IMR-90 (cell line): ENCODE results near the gene PTGER4. TPM values are rescaled to one million over a fixed set of nuclear protein-coding genes. Genes with fewer than 3 reads are reported as not detected.
"Not testable (repeated sequence)": the region's sequence is repeated elsewhere in the genome, so short reads cannot be mapped to it uniquely, and the experiment has no call there.

Source experiments
- ATAC-seq: fragments of 200-7000 bp; cut with Tn5 transposase; 2 replicates; pipeline ENCODE4 v1.9.1; 2020; ENCODE audit warnings: low read depth, mild to moderate bottlenecking, moderate library complexity
- BruUV-seq: library from RNA; stranded (reverse); fragments of 400-500 nt; replicated peaks from 2 replicates; lab custom pipeline; 2021; lab: Mats Ljungman, UMichigan
- CTCF ChIA-PET: fragments of 300-600 bp; formaldehyde crosslinking; extraction: SDS; loops from one replicate; lab custom pipeline; 2021; ENCODE audit warnings: antibody characterized with exemption; lab: Yijun Ruan, JAX
- POLR2A ChIA-PET: fragments of 300-600 bp; sonication (Branson Sonifier 250); formaldehyde crosslinking; loops from one replicate; lab custom pipeline; 2022; ENCODE audit warnings: antibody characterized with exemption; ENCODE audit not compliant: unreplicated experiment; lab: Charles Lee
- DNase-seq: peaks from one replicate; pipeline ENCODE4 v3.0.0; 2013
- H2AFZ ChIP-seq: replicated peaks from 2 replicates; pipeline ENCODE3; 2013; ENCODE audit warnings: low read length, mild to moderate bottlenecking; ENCODE audit not compliant: poor library complexity
- H2AK5ac ChIP-seq: 2 replicates; pipeline ENCODE4 v1.6.1; 2013; ENCODE audit warnings: low read depth, low read length, inconsistent platforms
- H2AK9ac ChIP-seq: replicated peaks from 2 replicates; pipeline ENCODE3; 2013; ENCODE audit warnings: mild to moderate bottlenecking, low read depth, low read length, moderate library complexity; ENCODE audit not compliant: poor library complexity
- H2BK120ac ChIP-seq: 2 replicates; pipeline ENCODE4 v1.6.1; 2013; ENCODE audit warnings: low read depth, low read length, inconsistent platforms
- H2BK15ac ChIP-seq: 3 replicates; pipeline ENCODE4 v1.6.1; 2013; ENCODE audit warnings: low read depth, low read length, inconsistent platforms
- H2BK20ac ChIP-seq: 2 replicates; pipeline ENCODE4 v1.6.1; 2013; ENCODE audit warnings: low read depth, mild to moderate bottlenecking, inconsistent platforms, low read length, moderate library complexity
- H2BK5ac ChIP-seq: 2 replicates; pipeline ENCODE4 v1.6.1; 2013; ENCODE audit warnings: mild to moderate bottlenecking, low read depth, low read length, inconsistent platforms; ENCODE audit not compliant: poor library complexity, severe bottlenecking
- H3K14ac ChIP-seq: replicated peaks from 2 replicates; pipeline ENCODE4 v1.6.1; 2013; ENCODE audit warnings: low read depth, low read length, inconsistent platforms
- H3K18ac ChIP-seq: 2 replicates; pipeline ENCODE4 v1.6.1; 2013; ENCODE audit warnings: low read depth, low read length, control low read depth
- H3K23ac ChIP-seq: 2 replicates; pipeline ENCODE4 v1.6.1; 2013; ENCODE audit warnings: low read depth, low read length, inconsistent platforms
- H3K27ac ChIP-seq: 2 replicates; pipeline ENCODE4 v1.5.1; 2013; ENCODE audit warnings: mild to moderate bottlenecking, control low read depth, low read length; ENCODE audit not compliant: insufficient read depth
- H3K27me3 ChIP-seq: 2 replicates; pipeline ENCODE4 v1.6.1; 2013; ENCODE audit warnings: low read length; ENCODE audit not compliant: control insufficient read depth, insufficient read depth
- H3K36me3 ChIP-seq: 2 replicates; pipeline ENCODE4 v1.6.1; 2013; ENCODE audit warnings: low read length, mixed read lengths; ENCODE audit not compliant: control insufficient read depth, insufficient read depth
- H3K4ac ChIP-seq: 2 replicates; pipeline ENCODE4 v1.6.1; 2013; ENCODE audit warnings: low read depth, low read length, inconsistent platforms
- H3K4me1 ChIP-seq: 2 replicates; pipeline ENCODE4 v1.6.1; 2013; ENCODE audit warnings: low read length, mixed read lengths; ENCODE audit not compliant: control insufficient read depth, insufficient read depth
- H3K4me2 ChIP-seq: 2 replicates; pipeline ENCODE4 v1.6.1; 2013; ENCODE audit warnings: low read depth, mild to moderate bottlenecking, control low read depth, low read length, moderate library complexity
- H3K4me3 ChIP-seq: 2 replicates; pipeline ENCODE4 v1.5.1; 2013; ENCODE audit warnings: low read depth, mild to moderate bottlenecking, control low read depth, low read length, moderate library complexity; ENCODE audit not compliant: insufficient read depth
- H3K56ac ChIP-seq: 2 replicates; pipeline ENCODE4 v1.6.1; 2013; ENCODE audit warnings: low read length, inconsistent platforms; ENCODE audit not compliant: insufficient read depth; ENCODE audit errors: extremely low read depth
- H3K79me1 ChIP-seq, 2 experiments: 2 replicates each; pipeline ENCODE4 v1.6.1; 2013; ENCODE audit warnings: low read length in 2 of 2, inconsistent platforms in 1 of 2, low read depth in 1 of 2
- H3K9ac ChIP-seq: 2 replicates; pipeline ENCODE4 v1.6.1; 2013; ENCODE audit warnings: low read depth, low read length, control low read depth
- H3K9me1 ChIP-seq: 2 replicates; pipeline ENCODE4 v1.6.1; 2013; ENCODE audit warnings: low read length, inconsistent platforms; ENCODE audit not compliant: insufficient read depth
- H3K9me3 ChIP-seq: 2 replicates; pipeline ENCODE4 v1.6.1; 2013; ENCODE audit warnings: low read length; ENCODE audit not compliant: control insufficient read depth, insufficient read depth
- H4K20me1 ChIP-seq: 2 replicates; pipeline ENCODE4 v1.6.1; 2013; ENCODE audit warnings: low read length, inconsistent platforms; ENCODE audit not compliant: insufficient read depth
- H4K5ac ChIP-seq: 2 replicates; pipeline ENCODE4 v1.6.1; 2013; ENCODE audit warnings: mild to moderate bottlenecking, low read depth, low read length, control low read depth
- H4K8ac ChIP-seq, 2 experiments: 2 replicates each; pipeline ENCODE4 v1.6.1; 2013; ENCODE audit warnings: low read depth in 2 of 2, low read length in 2 of 2, control low read depth in 1 of 2, inconsistent platforms in 1 of 2
- H4K91ac ChIP-seq: 2 replicates; pipeline ENCODE4 v1.6.1; 2013; ENCODE audit warnings: low read depth, low read length, inconsistent platforms; ENCODE audit not compliant: insufficient read depth
- dilution Hi-C: fragments of 300-500 bp; cut with HindIII; formaldehyde crosslinking; loops from one replicate; pipeline ENCODE4 v1.14.3; 2018; ENCODE audit warnings: low sequenced_read_pairs; ENCODE audit not compliant: unreplicated experiment
- in situ Hi-C: fragments of 300-500 bp; cut with MboI; formaldehyde crosslinking; loops from 3 replicates; pipeline ENCODE4 v1.14.3; 2019; ENCODE audit warnings: low sequenced_read_pairs, inconsistent platforms, mixed read lengths
- intact Hi-C: fragments of 100-400 bp; cut with micrococcal nuclease; formaldehyde crosslinking; loops from 2 replicates; pipeline ENCODE4 v1.10.0; 2022
- polyA plus RNA-seq, 3 experiments: library from polyadenylated mRNA; depleted of rRNA; stranded (reverse); fragments of >200 nt; gene quantifications; 2 replicates each; pipeline ENCODE4 v1.2.3, GENCODE V29; 2012; ENCODE audit warnings: low replicate concordance in 1 of 3
- total RNA-seq: library from RNA; depleted of rRNA; stranded (reverse); fragments of >200 nt; gene quantifications from 2 replicates; pipeline ENCODE4 v1.2.3, GENCODE V29; 2012

Gene PTGER4
- total and polyA plus RNA-seq, 2 of the 4 experiments (the other 2 are of a cell fraction) = 7.9 to 10.1 TPM

- H3K4me1 ChIP-seq, H2AK5ac ChIP-seq, dilution Hi-C loops, H3K4ac ChIP-seq, H3K9ac ChIP-seq, H3K9me3 ChIP-seq, H2AK9ac ChIP-seq, ATAC-seq, H3K36me3 ChIP-seq, H3K14ac ChIP-seq, H2BK5ac ChIP-seq, H2BK120ac ChIP-seq, H3K9me1 ChIP-seq, H3K4me2 ChIP-seq, BruUV-seq, H2AFZ ChIP-seq, H3K18ac ChIP-seq, H4K8ac ChIP-seq, H3K4me3 ChIP-seq, H2BK15ac ChIP-seq, intact Hi-C loops, H4K91ac ChIP-seq, in situ Hi-C loops, H3K23ac ChIP-seq, CTCF ChIA-PET, H3K27me3 ChIP-seq, H3K79me1 ChIP-seq, H3K27ac ChIP-seq, H2BK20ac ChIP-seq, POLR2A ChIA-PET, H3K56ac ChIP-seq, H4K5ac ChIP-seq, H4K20me1 ChIP-seq: not testable (repeated sequence)
- DNase-seq = peak; percentile 10
Measured at GRCh38 chr5:40656091-40656490, 23.6 kb upstream of the PTGER4 start.
